HG03139 (cell line): ENCODE data around the gene NCK2.
A peak's percentile ranks its signal among the peaks of the same experiment; 100 is the strongest.

Experiments
- ATAC-seq: cut with Tn5 transposase; IDR thresholded peaks from one replicate; pipeline ENCODE4 v1.9.1; 2021; ENCODE audit not compliant: unreplicated experiment

Gene NCK2

DNA sequence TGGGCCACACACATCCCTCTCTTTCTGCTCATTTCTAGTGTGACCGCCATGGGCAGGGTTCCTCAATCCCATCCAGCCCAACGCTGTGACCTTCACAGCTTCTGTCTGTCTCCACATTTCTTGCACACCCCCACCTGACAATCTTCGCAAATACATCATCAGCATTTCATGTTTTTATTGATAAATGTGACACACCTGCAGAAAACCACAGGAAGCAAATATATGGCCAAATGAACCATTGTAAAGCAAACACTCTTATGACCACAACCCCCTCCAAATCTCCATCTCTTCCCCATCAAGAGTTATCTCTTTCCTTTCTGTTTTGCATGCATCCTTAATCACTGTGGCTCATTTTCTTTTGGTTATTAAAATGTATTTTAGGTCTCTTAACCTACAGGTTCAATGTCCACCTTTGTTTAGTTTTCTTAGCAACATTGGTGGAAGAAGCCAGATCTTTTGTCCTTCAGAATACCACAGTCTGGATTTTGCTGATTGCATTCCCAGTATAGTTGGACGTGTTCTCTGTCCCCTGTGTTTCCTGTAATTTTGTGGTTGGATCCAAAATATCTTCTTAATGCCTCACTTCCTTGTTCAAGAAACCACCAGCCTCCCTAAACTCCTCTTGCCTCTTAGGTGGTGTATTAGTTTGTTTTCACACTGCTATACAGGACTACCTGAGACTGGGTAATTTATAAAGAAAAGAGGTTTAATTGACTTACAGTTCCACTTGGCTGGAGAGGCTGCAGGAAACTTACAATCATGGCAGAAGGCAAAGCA lies 9.8 kb upstream of the NCK2 start:
- no peak for ATAC-seq

DNA sequence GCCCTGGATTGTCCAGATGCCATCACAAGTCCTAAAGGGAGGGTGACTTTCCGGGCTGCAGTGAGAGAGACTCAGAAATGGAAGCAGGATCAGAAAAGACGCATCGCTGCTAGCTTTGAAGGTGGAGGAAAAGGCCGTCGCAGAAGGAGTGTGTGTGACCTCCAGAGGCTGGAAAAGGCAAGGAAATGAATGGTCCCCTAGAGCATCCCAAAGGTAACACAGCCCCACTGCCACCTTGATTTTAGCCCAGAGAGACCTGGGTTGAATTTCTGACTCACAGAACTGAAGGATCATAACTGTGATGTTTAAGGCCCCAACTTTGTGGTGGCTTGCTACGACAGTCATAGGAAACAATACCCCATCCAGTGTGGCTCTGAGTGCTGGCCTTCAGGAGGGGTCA lies 8.6 kb upstream of the NCK2 start:
- ATAC-seq: no peak

DNA sequence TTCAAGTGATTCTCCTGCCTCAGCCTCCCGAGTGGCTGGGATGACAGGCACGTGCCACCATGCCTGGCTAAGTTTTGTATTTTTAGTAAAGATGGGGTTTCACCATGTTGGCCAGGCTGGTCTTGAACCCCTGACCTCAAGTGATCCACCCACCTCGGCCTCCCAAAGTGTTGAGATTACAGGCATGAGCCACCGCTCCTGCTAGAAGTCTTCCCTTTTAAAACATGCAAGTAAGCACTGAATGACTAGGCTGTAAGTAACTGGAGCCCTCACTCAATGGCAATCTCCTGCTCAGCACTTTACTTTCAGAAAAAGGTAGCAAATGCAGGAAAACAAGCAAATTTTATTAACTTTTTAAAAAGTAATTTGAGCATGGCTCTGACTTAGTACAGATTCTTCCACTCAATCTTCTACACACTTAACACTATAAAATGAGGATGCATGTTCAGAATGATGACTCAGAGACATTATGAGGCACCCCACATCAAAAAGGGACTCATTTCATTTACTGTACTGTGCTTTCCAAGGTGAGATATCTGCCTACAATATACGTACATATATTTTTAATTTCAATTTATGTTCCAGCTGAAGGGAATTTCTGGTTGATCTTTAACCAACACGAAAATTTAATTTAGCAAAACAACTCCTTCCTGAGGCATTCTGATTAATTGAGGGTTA lies 6.6 kb upstream of the NCK2 start:
- ATAC-seq: no peak

DNA sequence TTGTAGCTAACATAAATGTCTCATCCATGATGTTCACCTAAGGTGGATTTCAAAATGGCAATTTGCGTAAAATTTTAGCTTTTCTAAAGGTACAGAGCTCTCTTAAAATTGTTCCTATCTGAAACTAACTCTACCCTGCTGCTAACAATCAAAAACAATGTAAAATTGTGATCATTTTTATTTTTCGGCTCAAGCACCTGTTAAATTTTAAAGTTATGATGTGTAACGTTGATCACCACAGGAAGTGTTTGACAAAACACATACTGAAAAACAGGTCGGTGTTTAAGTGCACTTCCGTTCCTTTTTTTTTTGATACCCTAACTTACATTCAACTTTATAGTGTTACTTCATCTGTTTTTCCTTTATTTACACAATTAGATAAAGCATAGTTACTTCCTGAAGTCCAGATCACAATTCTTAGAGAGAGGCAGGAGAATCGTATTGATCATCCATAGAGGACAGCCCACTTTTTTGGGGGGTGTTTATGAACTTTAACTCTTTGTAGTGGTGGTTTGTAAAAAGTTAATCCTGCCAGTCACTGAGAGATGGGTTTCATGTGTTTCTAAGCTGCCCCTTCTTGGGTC lies 6.0 kb upstream of the NCK2 start:
- ATAC-seq: no peak

DNA sequence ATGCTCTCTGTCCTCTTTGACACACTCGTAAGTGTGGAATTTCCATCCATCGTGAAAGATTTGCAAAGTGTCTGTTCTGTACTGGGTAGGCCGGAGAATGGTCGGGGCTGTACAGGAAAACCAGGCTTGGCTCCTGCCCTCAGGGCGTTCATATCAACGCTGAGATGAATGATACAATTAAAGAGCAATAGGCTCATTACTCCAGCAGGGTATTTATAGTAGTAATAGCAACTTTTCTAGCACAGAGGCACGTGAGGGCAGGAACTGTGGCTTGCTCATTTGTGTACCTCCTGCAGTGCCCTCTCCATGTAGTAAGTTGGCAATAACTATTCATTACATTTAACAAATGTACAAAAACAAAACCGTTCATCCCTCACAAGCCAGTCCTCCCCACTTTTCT lies 5.3 kb upstream of the NCK2 start:
- no peak for ATAC-seq

DNA sequence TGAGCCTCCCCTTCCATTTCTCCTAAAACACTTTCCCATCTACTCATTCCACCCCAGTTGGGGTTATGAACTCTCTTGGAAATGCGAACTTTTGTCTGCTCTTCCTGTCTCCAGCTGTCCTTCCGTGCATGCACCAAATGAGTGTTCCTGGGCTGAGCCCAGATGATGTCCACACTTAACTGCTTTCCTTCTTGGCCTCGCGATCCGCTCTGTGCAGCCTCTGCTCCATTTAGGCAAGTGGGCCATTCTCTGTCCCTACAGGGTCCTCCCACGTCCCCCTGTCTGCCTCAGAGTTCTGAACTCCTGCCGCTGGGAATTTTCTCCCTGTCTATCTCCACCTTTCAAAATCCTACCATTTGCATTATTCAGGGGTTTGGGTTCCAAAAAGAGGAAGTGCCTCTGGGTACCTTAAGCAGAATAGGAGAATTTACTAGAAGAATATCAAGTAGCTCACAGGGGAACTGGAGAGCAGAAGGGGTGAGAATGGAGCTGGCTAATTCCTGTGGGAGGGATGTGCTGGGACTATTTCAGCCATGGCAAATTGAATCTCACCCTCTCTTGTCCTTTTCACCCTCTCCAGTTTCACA lies 4.7 kb upstream of the NCK2 start:
- no peak for ATAC-seq

DNA sequence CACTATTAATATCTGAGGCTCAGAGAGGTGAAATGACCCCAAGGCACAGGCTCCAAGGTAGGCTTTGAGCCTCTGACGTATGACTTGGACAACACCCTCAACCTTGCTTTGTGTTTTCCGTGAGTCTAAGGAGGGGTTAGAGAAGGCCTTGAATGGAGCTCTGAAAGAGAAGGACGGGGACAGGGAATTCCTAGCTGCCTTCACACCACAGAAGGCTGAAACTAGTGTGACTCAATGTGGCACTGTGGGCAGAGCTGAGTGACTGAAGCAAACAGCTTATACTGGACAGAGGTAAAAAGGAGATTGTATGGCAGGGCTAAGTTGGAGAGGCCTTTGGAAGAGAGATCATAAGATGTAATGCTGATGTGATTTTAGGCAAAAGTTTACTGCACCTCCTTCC lies 3.5 kb upstream of the NCK2 start:
- ATAC-seq: no peak

DNA sequence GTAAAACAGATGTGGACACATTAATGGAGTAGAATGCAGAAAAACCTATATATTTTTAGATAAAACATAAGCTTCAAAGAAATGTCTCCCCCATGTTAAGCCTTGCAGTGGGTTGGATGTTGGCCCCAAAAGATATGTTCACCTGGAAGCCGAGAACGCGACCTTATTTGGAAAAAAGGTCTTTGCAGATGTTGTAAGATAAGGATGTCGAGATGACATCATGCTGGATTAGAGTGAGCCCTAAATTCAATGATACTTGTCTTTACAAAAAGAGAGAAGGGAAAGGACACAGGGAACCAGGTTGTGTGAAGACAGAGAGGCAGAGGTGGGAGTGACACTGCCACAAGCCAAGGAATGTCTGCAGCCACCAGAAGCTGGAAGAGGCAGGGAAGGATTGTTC lies 3.1 kb upstream of the NCK2 start:
- no peak for ATAC-seq

DNA sequence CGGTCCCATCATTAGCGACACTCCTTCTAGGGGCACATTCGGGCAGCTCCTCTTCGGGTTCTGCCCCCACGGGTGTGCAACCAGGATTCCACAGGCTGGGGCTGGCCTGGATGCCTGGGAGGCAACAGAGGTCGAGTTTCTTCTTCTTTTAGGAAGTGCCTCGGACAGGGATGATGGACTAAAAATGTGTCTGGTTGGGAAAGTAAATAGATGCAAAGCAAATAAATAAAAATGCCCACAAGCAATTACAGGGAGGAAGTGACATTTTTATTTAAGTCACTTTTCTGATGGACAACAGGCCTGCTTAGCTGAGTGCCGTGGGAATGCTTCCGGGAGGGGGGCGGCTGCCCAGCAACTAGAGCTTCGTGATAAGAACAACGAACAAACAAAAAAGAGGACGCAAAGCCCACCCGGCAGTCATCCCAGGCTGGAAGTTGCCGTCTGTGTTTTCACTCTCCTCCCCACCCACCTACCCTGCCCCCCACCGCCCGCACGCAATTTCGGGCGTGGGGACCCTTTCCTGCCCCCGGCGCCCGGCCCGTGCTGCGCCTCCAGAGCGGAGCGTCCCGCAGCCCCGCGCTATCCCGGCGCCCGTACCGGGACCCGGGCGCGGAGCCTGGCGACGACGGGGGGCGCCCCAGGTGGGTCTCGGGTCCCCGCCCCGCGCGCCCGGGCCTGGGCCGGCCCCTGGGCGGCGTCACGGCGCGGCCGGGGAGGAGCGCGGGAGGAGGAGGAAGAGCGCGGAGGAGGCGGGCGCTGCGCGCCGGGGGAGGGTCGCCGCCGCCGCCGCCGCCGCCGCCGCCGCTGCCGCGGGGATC lies 412 bp upstream of the NCK2 start:
- peak; percentile 71 for ATAC-seq

DNA sequence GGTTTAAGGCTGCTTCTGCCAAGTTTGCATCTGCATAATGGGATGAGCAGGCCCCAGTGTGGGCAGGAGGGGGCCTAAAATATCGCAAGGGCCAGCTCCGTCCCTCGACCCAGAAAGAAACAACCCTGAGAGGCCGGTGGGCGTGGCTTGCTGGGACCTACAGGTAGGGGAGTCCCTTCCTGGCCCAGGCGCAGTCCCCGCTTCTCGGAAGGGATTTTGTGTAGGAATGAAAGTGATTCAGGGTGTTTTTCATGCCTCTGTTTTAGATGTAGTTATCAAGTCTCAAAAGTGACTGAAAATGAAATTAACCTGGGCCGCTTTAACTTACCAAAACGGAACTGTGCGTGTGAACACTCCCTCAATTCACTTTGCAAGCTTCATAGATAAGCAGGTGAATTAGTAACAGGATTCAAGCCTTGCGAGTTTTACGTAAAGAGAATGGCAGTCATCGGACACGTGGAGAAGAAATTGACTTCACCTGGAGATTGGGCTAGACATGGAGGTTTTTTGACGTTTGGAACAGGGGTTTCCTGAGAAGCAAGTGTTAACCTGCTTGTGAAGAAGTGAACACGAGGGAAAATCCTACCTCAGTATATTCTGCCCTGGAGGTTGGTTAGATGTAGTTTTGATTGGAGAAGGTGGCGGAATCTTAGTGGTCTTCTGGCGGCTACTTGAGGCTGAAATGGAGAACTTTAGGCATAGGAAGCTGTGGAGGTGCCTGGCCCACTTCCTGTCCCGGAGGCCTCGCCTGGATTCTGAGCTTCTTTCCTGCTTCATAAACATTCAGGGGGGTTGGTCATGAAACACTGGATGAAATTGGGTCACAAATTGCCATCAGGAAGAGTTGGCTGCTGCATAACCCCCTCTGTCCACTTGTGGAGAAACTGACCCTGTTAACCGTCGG lies 1.7 kb downstream of the NCK2 start:
- ATAC-seq: peak; percentile 36

DNA sequence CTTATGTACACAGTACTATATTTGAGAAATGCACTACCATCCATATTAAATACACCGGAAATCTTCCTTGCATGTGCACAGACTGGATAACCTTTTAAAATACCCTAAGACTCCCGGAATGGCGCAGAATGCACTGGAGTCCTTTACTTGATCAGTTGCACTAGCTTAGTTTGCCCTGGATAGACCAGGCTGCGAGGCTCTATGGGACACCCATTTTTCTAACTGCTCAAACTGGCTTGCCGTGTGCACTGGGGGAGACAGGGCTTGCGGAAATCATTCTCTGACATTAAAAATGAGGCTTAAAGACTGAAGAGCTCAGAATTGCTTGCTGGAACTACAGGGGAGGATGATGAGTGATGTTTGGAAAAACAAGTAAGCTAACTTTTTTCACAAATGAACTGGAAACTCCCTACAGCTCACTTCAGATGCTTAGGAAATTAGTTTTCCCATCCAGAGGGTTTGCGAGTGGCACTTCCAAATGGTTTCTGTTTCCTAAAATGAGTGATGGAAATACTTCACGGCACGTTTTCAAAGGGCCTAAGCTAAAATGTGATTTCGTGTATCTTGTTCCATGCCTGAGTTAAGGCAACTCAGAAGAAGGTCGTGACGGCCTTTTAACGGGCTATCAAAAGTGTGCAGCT lies 2.7 kb downstream of the NCK2 start:
- no peak for ATAC-seq

DNA sequence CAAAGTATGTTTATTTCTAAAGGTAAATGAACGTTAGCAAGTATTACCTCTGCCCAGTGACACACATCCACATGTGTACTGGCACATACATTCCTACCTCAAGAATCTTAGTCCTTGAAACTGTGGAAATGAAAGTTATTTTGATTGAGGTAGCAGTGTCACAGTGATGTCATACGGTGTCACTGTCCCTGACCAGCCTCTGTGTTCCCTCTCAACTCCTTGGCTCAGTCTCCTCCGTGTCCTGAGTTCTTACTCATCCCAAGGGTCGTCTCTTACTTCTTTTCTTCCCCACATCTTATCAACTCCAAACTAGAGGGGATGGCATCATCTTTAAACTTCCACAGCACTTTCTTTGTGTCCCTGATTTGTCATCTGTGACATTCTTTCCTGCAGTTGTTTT lies 3.3 kb downstream of the NCK2 start:
- ATAC-seq: no peak

DNA sequence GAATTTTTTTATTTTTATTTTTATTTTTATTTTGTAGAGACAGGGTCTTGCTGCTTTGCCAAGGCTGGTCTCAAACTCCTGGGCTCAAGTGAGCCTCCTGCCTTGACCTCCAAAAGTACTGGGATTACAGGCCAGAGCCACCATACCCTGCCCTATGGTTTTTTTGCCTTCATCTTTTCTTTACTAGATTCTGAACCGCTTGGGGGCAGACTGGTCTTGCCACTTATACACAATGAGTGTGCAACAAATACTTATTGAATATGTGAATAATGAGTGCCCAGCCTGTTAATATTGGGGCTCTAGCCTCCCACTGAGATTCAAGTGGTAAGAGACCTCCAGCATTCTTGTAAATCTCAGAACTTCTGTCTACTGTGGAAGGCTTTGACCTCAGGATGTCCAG lies 3.9 kb downstream of the NCK2 start:
- no peak for ATAC-seq

DNA sequence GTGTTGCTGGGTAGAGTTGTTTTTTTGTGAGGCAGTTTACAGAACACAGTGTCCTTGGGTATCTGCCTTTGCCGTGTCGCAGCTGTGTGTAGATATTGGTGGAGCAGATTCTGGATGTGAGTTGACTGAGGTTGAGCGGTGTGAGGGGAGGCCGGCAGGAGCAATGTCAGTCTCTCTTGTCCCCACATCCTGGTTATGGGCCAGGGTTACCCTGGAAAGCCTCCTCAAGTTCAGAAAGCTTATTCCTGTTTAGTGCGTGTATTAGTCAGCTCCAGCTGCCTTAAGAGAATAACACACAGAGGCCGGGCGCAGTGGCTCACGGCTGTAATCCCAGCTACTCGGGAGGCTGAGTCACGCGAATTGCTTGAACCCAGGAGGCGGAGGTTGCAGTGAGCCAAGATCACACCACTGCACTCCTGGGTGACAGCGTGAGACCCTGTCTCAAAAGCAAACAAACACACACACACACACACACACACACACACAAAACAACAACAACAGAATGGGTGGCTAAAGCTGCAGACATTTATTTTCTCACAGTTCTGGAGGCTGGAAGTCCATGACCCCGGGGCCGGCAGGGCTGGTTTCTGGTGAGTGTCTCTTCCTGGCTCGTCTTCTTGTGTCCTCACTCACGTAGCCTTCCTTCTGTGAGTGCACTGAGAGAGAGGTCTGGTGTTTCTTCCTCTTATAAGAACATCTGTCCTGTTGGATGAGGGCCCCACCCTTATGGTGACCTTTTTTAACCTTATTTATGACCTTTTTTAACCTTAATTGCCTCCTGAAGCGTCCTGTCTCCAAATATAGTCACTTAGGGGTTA lies 5.1 kb downstream of the NCK2 start:
- ATAC-seq: no peak

DNA sequence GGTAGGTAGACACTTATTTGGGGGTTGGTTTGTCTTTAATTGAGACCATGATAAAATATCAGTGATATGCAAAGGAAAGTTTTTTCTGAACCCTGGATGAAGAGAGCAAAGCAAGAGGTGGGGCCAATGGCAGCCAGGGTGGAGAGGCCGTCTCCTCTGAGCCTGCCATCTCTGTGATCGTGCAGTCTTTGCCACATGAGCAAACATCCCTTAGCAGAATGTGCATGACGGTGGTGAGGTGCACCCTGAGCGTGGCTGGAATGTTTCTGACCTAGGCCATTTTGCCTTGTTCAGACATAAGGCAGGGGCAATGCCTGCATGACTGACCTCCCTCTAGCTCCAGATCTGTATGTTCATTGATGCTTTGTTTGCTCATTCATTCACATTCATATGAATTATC lies 6.0 kb downstream of the NCK2 start:
- ATAC-seq: no peak

DNA sequence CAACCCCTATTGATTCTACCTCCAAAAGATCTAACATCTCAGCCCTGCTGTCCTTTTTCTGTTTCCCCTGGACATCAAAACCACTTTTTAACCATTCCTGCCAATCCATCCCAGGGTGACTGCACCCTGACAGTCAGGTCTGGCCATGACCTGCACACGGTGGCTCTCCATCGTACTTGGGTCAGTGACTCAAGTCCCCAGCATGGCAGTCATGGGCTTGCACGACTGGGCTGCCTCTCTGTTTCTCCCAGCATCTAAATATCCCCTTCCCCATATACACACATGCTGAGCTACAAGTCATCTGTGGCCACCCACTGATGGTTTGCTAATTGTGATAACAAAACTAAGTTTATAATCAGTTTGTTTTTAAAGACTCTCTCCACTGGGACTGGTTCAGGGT lies 6.6 kb downstream of the NCK2 start:
- no peak for ATAC-seq

DNA sequence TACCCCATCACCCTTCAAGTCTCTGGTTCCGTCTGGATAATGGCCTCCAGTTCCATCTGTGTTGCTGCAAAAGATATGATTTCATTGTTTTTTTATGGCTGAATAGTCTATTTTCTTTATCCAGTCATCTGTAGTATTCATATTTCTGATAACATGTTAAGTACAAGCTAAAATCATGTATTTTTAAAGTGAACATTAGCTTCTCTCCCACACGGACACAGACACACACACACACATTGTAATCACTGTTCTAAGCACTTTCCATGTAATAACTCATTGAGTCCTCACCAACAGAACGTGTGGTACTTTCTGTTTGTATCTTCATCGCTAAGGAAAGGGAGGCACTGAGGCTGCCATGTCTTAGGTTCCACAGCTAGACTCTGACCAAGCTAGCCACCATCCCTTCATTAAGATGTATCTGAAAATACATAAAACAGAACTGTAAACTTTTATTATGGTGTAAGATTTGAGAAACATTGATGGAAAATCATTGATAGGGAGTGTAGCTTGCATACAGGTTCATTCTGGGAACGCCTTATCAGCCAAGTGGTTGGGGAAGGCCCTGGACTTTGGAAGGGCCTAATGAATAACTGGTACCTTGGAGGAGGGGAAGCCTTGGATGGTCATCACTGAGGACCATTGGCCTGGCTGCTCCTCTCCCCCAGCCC lies 8.1 kb downstream of the NCK2 start:
- no peak for ATAC-seq

DNA sequence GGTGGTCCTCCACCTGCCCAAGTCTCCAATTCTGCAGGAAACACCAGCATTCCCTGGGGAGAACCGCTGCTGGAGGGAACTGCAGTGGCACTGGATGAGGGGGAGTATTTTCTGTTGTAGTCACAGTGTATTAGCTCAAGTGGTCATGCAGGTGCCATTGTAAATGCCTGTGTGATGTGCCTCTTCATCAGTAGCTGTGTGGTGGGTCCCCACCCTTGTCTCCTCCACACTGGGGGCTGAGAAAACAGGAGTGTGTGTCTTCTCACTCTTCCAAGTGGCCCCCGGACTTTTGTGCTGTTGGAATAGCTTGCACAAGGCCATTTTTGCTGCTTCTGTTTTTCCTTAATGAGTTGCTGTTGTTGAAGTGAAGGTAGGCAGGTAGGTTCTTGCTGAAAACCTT lies 8.7 kb downstream of the NCK2 start:
- no peak for ATAC-seq
